ENCODE results near the gene CLEC4F.

DNA sequence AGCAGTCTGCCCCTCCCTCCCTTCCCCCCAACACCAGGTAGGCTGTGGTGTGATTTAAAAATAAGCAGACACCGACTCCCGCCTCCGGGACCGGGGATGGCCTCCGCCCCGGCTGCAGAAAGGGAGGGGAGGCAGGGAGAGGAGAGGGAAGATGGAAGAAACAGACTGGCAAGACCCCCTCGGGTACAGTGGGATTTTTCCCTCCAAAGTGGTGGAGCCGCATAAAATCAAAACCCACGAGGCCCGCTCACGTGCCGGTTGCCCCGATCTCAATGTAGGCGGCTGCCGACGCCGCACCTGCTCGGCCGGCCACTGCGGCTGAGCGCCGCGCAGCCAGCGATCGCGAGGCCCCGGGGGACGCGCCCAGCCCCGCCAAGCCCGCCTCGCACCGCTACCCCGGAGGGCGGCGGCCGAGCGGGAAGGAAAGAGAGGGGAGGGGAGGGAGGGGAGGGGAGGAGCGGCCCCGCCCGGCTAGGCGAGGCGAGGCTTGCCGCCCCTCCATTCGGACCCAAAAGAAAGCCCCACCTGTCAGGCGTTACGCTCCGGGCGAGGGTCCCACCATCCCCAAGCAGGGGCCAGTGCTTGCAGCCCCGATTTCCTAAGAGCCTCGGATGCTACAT lies 53.2 kb downstream of the CLEC4F start:
- TF ChIP-seq GATA2 (IDR thresholded peaks at IDR 0.05; ENCODE audit: low read depth, low read length) (no peak), GATA3 (IDR thresholded peaks at IDR 0.05; ENCODE audit: low read depth, low read length) (no peak)
